ENCODE measurements around the gene OTX1.
A peak's percentile ranks its signal among the peaks of the same experiment; 100 is the strongest.
"Not testable (repeated sequence)": the region's sequence is repeated elsewhere in the genome, so short reads cannot be mapped to it uniquely, and the experiment has no call there.

Gene OTX1

GRCh38 chr2:63050334-63051041 is at the start of gene OTX1:
Gene OTX1, plus strand, starts transcription at chr2:63050830. Its CDS starts 2,161 bp downstream, at chr2:63052991.
- FAIRE-seq: peak; percentile 65
- peak; percentile 98 for DNase-seq (ENCODE audit: insufficient read length, low spot score)

- no peak for DNase-seq (ENCODE audit: insufficient read length, low spot score)
- no peak for FAIRE-seq
Observed at GRCh38 chr2:63001576-63001975, 49.1 kb upstream of the OTX1 start.

- DNase-seq (ENCODE audit: insufficient read length, low spot score) (no peak), FAIRE-seq (no peak)
Observed at GRCh38 chr2:63003351-63003750, 47.3 kb upstream of the OTX1 start.

- DNase-seq (ENCODE audit: insufficient read length, low spot score) (no peak), FAIRE-seq (no peak)
Observed at GRCh38 chr2:63007813-63008458, 42.7 kb upstream of the OTX1 start.

- FAIRE-seq (no peak), DNase-seq (ENCODE audit: insufficient read length, low spot score) (no peak)
Observed at GRCh38 chr2:63008838-63009237, 41.8 kb upstream of the OTX1 start.

- DNase-seq (ENCODE audit: insufficient read length, low spot score) (no peak), FAIRE-seq (no peak)
Observed at GRCh38 chr2:63009490-63009889, 41.1 kb upstream of the OTX1 start.

- FAIRE-seq (peak; percentile 16), DNase-seq (ENCODE audit: insufficient read length, low spot score) (no peak)
Observed at GRCh38 chr2:63012541-63012940, 38.1 kb upstream of the OTX1 start.

- no peak for FAIRE-seq
- no peak for DNase-seq (ENCODE audit: insufficient read length, low spot score)
Observed at GRCh38 chr2:63013438-63013837, 37.2 kb upstream of the OTX1 start.

GRCh38 chr2:63015389-63015788 is 35.2 kb upstream of the OTX1 start:
- DNase-seq (ENCODE audit: insufficient read length, low spot score): no peak
- no peak for FAIRE-seq

GRCh38 chr2:63018439-63018838 is 32.2 kb upstream of the OTX1 start:
- FAIRE-seq: no peak
- no peak for DNase-seq (ENCODE audit: insufficient read length, low spot score)

GRCh38 chr2:63019686-63020085 is 30.9 kb upstream of the OTX1 start:
- DNase-seq (ENCODE audit: insufficient read length, low spot score); FAIRE-seq: not testable (repeated sequence)

GRCh38 chr2:63023444-63023843 is 27.2 kb upstream of the OTX1 start:
- DNase-seq (ENCODE audit: insufficient read length, low spot score): peak; percentile 52
- peak; percentile 80 for FAIRE-seq

GRCh38 chr2:63027220-63027619 is 23.4 kb upstream of the OTX1 start:
- FAIRE-seq (no peak), DNase-seq (ENCODE audit: insufficient read length, low spot score) (no peak)

- DNase-seq (ENCODE audit: insufficient read length, low spot score) (no peak), FAIRE-seq (no peak)
Observed at GRCh38 chr2:63029058-63029457, 21.6 kb upstream of the OTX1 start.

GRCh38 chr2:63034526-63034925 is 16.1 kb upstream of the OTX1 start:
- FAIRE-seq (no peak), DNase-seq (ENCODE audit: insufficient read length, low spot score) (no peak)

- FAIRE-seq (no peak), DNase-seq (ENCODE audit: insufficient read length, low spot score) (no peak)
Observed at GRCh38 chr2:63035169-63035568, 15.5 kb upstream of the OTX1 start.

- FAIRE-seq: no peak
- DNase-seq (ENCODE audit: insufficient read length, low spot score): no peak
Observed at GRCh38 chr2:63035660-63036059, 15.0 kb upstream of the OTX1 start.

GRCh38 chr2:63038034-63038433 is 12.6 kb upstream of the OTX1 start:
- DNase-seq (ENCODE audit: insufficient read length, low spot score) (no peak), FAIRE-seq (no peak)

- DNase-seq (ENCODE audit: insufficient read length, low spot score) (no peak), FAIRE-seq (no peak)
Observed at GRCh38 chr2:63040586-63040985, 10.0 kb upstream of the OTX1 start.

- FAIRE-seq (no peak), DNase-seq (ENCODE audit: insufficient read length, low spot score) (no peak)
Observed at GRCh38 chr2:63041592-63041991, 9.0 kb upstream of the OTX1 start.

GRCh38 chr2:63044362-63045327 is 6.0 kb upstream of the OTX1 start:
- FAIRE-seq (no peak), DNase-seq (ENCODE audit: insufficient read length, low spot score) (no peak)
